ENCODE results near the gene TMEM184B. TPM values are rescaled to one million over a fixed set of nuclear protein-coding genes. Genes with fewer than 3 reads are reported as not detected.
A peak's percentile ranks its signal among the peaks of the same experiment; 100 is the strongest.

Gene TMEM184B
- total and polyA plus RNA-seq, 8 donors = 10.0 to 110 (median 34.0) TPM

- DNase-seq = no peak
- Histone ChIP-seq H3K4me1 (peaks cover 10 to 45% (median 21%) of the 10 kb centered on the region in 4 donors), H3K27ac (peak overlapping the region in 1 of 5 donors; percentile 9), H3K36me3 (peaks cover 14 to 37% (median 26%) of the 10 kb centered on the region in 4 donors), H3K27me3 (no peaks in the 10 kb centered on the region), H3K4me3 (no peak overlapping the region), H3K9me3 (no peaks in the 10 kb centered on the region)
- intact Hi-C loops (cut with DNase I; ENCODE audit: low total_unique reads) = no loop called here
- 74 to 89% (median 87%) methylated on average over 11 of the region's 11 CpGs for WGBS, 5 donors
- no peak for TF ChIP-seq EP300 (IDR thresholded peaks at IDR 0.05)
- TF ChIP-seq POLR2AphosphoS5 (IDR thresholded peaks at IDR 0.05) = no peak
- no peak for TF ChIP-seq POLR2A (IDR thresholded peaks at IDR 0.05)
- no peak for TF ChIP-seq CTCF (IDR thresholded peaks at IDR 0.05)
Observed at GRCh38 chr22:38286915-38287669, 14.3 kb upstream of the TMEM184B start.

GRCh38 chr22:38285018-38285417, 12.2 kb upstream of the TMEM184B start:
- Histone ChIP-seq H3K4me1 (peaks cover 10 to 29% (median 19%) of the 10 kb centered on the region in 4 donors), H3K36me3 (peaks cover 9 to 20% (median 12%) of the 10 kb centered on the region in 4 donors), H3K27ac (peak overlapping the region in 4 of 5 donors; percentile 73 to 85 (median 82)), H3K4me3 (no peak overlapping the region), H3K9me3 (no peaks in the 10 kb centered on the region), H3K27me3 (no peaks in the 10 kb centered on the region)
- 65 to 74% (median 66%) methylated on average over 8 of the region's 8 CpGs for WGBS, 5 donors
- intact Hi-C loops (cut with DNase I; ENCODE audit: low total_unique reads) = no loop called here
- no peak for DNase-seq
- no peak for TF ChIP-seq POLR2AphosphoS5 (IDR thresholded peaks at IDR 0.05)
- TF ChIP-seq POLR2A (IDR thresholded peaks at IDR 0.05) = no peak
- TF ChIP-seq CTCF (IDR thresholded peaks at IDR 0.05) = no peak
- TF ChIP-seq EP300 (IDR thresholded peaks at IDR 0.05) = no peak

GRCh38 chr22:38284042-38284402, 11.2 kb upstream of the TMEM184B start:
- H3K27me3 ChIP-seq = no peaks in the 10 kb centered on the region
- H3K9me3 ChIP-seq = no peaks in the 10 kb centered on the region
- H3K27ac ChIP-seq = peak overlapping the region; percentile 31 to 85 (median 81)
- WGBS, 5 donors = 41 to 65% (median 50%) methylated on average over 4 to 5 of the region's 5 CpGs
- DNase-seq = peak in 1 of 2 donors; percentile 69
- H3K36me3 ChIP-seq = peaks cover 4 to 13% (median 6%) of the 10 kb centered on the region in 4 donors
- peaks cover 10 to 27% (median 19%) of the 10 kb centered on the region in 4 donors for H3K4me1 ChIP-seq
- H3K4me3 ChIP-seq = peak overlapping the region in 1 of 4 donors; percentile 4
- intact Hi-C loops (cut with DNase I; ENCODE audit: low total_unique reads) = no loop called here
- TF ChIP-seq EP300 (IDR thresholded peaks at IDR 0.05) = no peak
- TF ChIP-seq POLR2AphosphoS5 (IDR thresholded peaks at IDR 0.05) = peak; percentile 26 to 53 (median 30)

GRCh38 chr22:38282397-38282796, 9.6 kb upstream of the TMEM184B start:
- no peak for TF ChIP-seq POLR2AphosphoS5 (IDR thresholded peaks at IDR 0.05)
- TF ChIP-seq POLR2A (IDR thresholded peaks at IDR 0.05) = no peak
- TF ChIP-seq CTCF (IDR thresholded peaks at IDR 0.05) = no peak
- no peak for TF ChIP-seq EP300 (IDR thresholded peaks at IDR 0.05)
- Histone ChIP-seq H3K9me3 (no peaks in the 10 kb centered on the region), H3K27ac (peak overlapping the region in 3 of 5 donors; percentile 22 to 85 (median 83)), H3K4me3 (no peak overlapping the region), H3K4me1 (peaks cover 10 to 29% (median 19%) of the 10 kb centered on the region in 4 donors), H3K36me3 (no peaks in the 10 kb centered on the region), H3K27me3 (no peaks in the 10 kb centered on the region)
- WGBS, 5 donors = 88 to 93% (median 88%) methylated on average over 6 to 9 of the region's 9 CpGs
- no peak for DNase-seq
- intact Hi-C loops (cut with DNase I; ENCODE audit: low total_unique reads) = no loop called here

GRCh38 chr22:38276166-38276565, 3.4 kb upstream of the TMEM184B start:
- peaks cover 8 to 23% (median 19%) of the 10 kb centered on the region in 4 donors for H3K4me1 ChIP-seq
- intact Hi-C loops (cut with DNase I; ENCODE audit: low total_unique reads) = no loop called here
- WGBS, 5 donors = 59 to 83% (median 80%) methylated on average over 2 of the region's 2 CpGs
- H3K9me3 ChIP-seq = no peaks in the 10 kb centered on the region
- DNase-seq = no peak
- H3K4me3 ChIP-seq = no peak overlapping the region
- TF ChIP-seq POLR2AphosphoS5 (IDR thresholded peaks at IDR 0.05) (no peak), POLR2A (IDR thresholded peaks at IDR 0.05) (no peak), EP300 (IDR thresholded peaks at IDR 0.05) (no peak), CTCF (IDR thresholded peaks at IDR 0.05) (no peak)
- no peak overlapping the region for H3K27ac ChIP-seq
- H3K27me3 ChIP-seq = no peaks in the 10 kb centered on the region
- H3K36me3 ChIP-seq = no peaks in the 10 kb centered on the region

Data from stomach (tissue), 9 donors.